BJ (cell line): ENCODE results near the gene RTEL1. TPM values are rescaled to one million over a fixed set of nuclear protein-coding genes. Genes with fewer than 3 reads are reported as not detected.
"Not testable (repeated sequence)": the region's sequence is repeated elsewhere in the genome, so short reads cannot be mapped to it uniquely, and the experiment has no call there.

Experiments
- CTCF ChIA-PET: fragments of 350-600 bp; formaldehyde crosslinking; extraction: SDS; loops from one replicate; lab custom pipeline; 2021; ENCODE audit warnings: antibody characterized with exemption, inconsistent platforms; lab: Yijun Ruan, JAX
- POLR2A ChIA-PET: fragments of 300-600 bp; sonication (Branson Sonifier 250); formaldehyde crosslinking; extraction: SDS; loops from one replicate; lab custom pipeline; 2021; ENCODE audit warnings: antibody characterized with exemption; lab: Charles Lee
- DNase-seq: peaks from one replicate; pipeline ENCODE4 v3.0.0-alpha.2; 2011; ENCODE audit warnings: low read depth
- H3K27me3 ChIP-seq: 2 replicates; pipeline ENCODE4 v1.6.0; 2011; ENCODE audit warnings: low read length; ENCODE audit not compliant: control insufficient read depth, insufficient read depth
- H3K36me3 ChIP-seq: 2 replicates; pipeline ENCODE4 v1.5.1; 2011; ENCODE audit warnings: low read length; ENCODE audit not compliant: control insufficient read depth, insufficient read depth
- H3K4me3 ChIP-seq: 2 replicates; pipeline ENCODE4 v1.5.1; 2011; ENCODE audit warnings: low read depth, mild to moderate bottlenecking, control low read depth, low read length
- polyA plus RNA-seq: library from polyadenylated mRNA; depleted of rRNA; stranded (reverse); fragments of >200 nt; gene quantifications from 2 replicates; pipeline ENCODE4 v1.2.3, GENCODE V29; 2011
- TF ChIP-seq, protein P1 (sequence below): IDR thresholded peaks from 2 replicates; pipeline ENCODE4 v1.5.1; 2011; ENCODE audit warnings: low read depth, mild to moderate bottlenecking, control low read depth, inconsistent platforms, low read length, moderate library complexity; ENCODE audit not compliant: insufficient read depth

Gene RTEL1
- polyA plus RNA-seq, 1 experiment, result 18.3 TPM

DNA sequence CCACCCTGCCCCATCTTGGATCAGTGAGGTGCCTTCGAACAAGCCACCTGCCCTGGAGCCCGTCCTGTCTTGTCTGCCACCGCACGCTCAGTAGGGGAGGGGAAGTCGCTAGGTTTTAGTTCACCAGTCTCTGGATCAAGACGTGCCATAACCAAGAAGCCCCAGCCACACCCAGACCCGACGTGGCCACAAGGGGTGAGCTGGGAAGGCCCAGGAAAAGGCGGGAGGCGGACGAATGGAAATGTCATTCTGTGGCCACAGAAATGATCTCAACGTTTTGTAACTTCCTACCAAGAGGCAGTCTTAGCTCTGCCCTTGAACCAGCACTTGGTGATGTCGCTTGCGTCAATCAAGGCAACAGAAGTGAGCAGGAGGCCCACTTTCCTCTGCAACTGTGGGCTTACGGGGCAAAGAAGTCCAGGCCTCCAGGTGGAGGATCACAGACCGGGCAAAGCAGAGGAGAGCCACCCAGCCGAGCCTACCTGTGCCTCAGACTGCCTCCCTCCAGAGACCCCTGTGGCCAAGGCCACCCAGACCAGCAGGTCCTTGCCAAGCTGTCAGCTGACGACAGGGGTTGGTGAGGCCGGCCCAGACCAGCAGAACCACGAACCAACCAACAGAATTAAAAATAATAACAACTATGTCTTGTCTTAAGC, 45.7 kb upstream of the RTEL1 start:
- ChIA-PET POLR2A (no interaction called here), CTCF (interaction anchor here (1.0 kb wide), 1 partner anchor 9 kb away, joined by 3 read pairs; no protein-coding TSS in a partner anchor)
- Histone ChIP-seq H3K4me3 (no peak overlapping the region), H3K27me3 (no peaks in the 10 kb centered on the region), H3K36me3 (peaks cover 8% of the 10 kb centered on the region)
- TF ChIP-seq, protein P1, sequence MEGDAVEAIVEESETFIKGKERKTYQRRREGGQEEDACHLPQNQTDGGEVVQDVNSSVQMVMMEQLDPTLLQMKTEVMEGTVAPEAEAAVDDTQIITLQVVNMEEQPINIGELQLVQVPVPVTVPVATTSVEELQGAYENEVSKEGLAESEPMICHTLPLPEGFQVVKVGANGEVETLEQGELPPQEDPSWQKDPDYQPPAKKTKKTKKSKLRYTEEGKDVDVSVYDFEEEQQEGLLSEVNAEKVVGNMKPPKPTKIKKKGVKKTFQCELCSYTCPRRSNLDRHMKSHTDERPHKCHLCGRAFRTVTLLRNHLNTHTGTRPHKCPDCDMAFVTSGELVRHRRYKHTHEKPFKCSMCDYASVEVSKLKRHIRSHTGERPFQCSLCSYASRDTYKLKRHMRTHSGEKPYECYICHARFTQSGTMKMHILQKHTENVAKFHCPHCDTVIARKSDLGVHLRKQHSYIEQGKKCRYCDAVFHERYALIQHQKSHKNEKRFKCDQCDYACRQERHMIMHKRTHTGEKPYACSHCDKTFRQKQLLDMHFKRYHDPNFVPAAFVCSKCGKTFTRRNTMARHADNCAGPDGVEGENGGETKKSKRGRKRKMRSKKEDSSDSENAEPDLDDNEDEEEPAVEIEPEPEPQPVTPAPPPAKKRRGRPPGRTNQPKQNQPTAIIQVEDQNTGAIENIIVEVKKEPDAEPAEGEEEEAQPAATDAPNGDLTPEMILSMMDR, result no peak
- no peak for DNase-seq

DNA sequence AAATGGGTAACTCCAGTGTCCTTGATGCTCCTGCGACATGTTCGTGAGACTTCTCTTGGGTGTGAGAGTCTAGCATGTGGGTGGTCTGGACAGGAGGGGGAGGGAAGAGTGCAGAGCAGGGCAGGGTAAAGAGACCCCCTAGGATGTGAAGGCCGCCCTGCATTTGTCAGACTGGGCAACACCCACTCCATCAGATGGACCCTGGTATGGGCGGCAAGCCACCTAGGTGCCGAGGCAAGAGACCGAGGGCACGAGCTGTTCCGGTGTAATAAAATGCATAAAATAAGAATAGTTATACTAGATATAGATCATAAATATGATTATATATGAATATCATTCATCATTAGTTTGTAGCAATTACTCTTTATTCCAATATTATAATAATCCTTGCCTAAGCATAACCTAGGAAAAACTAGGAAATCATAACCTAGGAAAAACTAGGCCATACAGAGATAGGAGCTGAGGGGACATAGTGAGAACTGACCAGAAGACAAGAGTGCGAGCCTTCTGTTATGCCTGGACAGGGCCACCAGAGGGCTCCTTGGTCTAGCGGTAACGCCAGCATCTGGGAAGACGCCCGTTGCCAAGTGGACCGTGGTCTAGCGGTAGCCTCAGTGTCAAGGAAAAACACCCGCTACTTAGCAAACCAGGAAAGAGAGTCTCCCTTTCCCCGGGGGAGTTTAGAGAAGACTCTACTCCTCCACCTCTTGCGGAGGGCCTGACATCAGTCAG, 44.1 kb upstream of the RTEL1 start:
- H3K4me3 ChIP-seq, POLR2A ChIA-PET, CTCF ChIA-PET, H3K27me3 ChIP-seq, DNase-seq: not testable (repeated sequence)
- peaks cover 14% of the 10 kb centered on the region for H3K36me3 ChIP-seq
- TF ChIP-seq, protein P1, result peak; percentile 18; the same call in 1 of the 2 replicates

DNA sequence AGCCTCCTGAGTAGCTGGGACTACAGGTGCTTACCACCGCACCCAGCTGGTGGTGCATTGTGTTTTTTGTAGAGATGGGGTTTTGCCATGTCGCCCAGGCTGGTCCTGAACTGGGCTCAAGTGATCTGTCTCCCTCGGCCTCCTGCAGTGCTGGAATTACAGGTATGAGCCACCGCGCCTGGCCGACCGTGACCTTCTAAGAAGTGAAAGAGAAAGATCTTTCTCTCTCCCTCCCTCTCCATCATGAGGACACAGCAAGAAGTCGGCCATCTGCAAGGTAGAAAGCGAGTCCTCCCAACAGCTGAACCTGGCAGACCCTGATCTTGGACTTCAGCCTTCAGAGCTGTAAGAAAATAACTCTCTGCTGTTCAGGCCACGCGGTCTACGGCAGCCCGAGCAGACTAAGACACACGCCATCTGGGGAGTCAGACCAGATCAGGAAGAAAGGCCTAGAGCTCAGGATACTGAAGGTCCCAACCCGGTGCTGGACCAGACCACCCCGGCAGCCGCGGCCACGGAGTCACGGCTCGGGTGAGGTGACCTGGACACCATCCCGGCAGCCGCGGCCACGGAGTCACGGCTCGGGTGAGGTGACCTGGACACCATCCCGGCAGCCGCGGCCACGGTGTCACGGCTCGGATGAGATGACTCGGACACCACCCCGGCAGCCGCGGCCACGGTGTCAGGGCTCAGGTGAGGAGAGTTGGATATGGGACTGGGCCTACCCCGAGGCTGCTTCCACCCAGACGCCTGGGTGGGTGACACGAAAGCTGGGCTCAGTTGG, 40.8 kb upstream of the RTEL1 start:
- H3K4me3 ChIP-seq, result no peak overlapping the region
- CTCF ChIA-PET, result interaction anchor here (0.8 to 0.9 kb wide), 2 partner anchors 23 to 121 kb away, joined by 3 to 5 read pairs; no protein-coding TSS in a partner anchor
- DNase-seq, result no peak
- TF ChIP-seq, protein P1, result no peak
- peaks cover 16% of the 10 kb centered on the region for H3K36me3 ChIP-seq
- POLR2A ChIA-PET, result no interaction called here
- H3K27me3 ChIP-seq, result no peaks in the 10 kb centered on the region

DNA sequence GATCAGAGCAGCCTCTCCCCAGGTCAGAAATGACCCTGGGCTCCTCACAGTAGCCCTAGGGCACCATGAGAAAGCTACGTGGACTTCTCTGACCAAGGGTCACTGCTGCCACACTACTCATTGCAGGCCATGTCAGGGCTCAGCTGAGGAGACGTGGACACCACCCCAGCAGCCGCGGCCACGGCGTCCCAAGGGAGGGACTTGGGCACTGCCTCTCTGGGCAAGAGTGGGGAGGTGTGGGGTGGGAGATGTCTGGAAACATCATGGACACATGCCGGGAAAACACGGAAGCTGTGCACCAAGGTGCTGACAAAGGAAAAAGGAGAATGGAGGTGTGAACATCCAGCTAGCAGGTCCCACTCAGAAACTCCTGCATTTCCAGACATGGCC, 40.2 kb upstream of the RTEL1 start:
- DNase-seq, result no peak
- Histone ChIP-seq H3K4me3 (no peak overlapping the region), H3K36me3 (peaks cover 16% of the 10 kb centered on the region), H3K27me3 (no peaks in the 10 kb centered on the region)
- ChIA-PET CTCF (interaction anchor here (0.9 kb wide), 1 partner anchor 122 kb away, joined by 3 read pairs; no protein-coding TSS in a partner anchor), POLR2A (no interaction called here)
- TF ChIP-seq, protein P1, result no peak
